Measurements from ENCODE around the gene SERTAD4. TPM values are rescaled to one million over a fixed set of nuclear protein-coding genes. Genes with fewer than 3 reads are reported as not detected.
A peak's percentile ranks its signal among the peaks of the same experiment; 100 is the strongest.

The SERTAD4 gene
- total RNA-seq, 1 donor from 2014 or later: 3.4 TPM

DNA sequence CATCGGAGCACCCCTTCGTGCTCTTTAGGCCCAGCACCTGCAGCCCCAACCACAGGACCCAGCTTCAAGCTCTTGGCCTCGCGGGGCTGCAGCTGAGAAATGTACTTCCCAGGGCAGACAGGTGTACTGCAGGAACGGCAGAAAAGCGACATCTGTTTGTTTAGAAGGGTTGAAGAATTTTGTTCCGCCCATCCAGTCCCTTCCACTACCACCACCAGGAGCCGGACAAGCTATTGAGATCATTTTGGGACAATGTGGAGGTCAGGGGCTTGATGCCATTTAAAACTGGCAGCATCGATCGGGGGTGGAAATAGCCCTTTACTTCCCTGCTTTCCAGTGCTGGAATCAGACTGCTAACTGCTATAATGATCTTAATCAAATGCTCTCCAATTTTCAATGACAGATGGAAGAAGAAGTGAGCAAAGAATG is 1.7 kb downstream of the SERTAD4 start:
- intact Hi-C loops (cut with DNase I): no loop called here
- Histone ChIP-seq H3K27ac (peak overlapping the region; percentile 76), H3K9me3 (no peaks in the 10 kb centered on the region), H3K36me3 (no peaks in the 10 kb centered on the region), H3K4me1 (peaks cover 15% of the 10 kb centered on the region), H3K4me3 (peak overlapping the region; percentile 63), H3K27me3 (peaks cover 3% of the 10 kb centered on the region)
- DNase-seq (no peak), ATAC-seq (no peak)
- TF ChIP-seq, protein P1, sequence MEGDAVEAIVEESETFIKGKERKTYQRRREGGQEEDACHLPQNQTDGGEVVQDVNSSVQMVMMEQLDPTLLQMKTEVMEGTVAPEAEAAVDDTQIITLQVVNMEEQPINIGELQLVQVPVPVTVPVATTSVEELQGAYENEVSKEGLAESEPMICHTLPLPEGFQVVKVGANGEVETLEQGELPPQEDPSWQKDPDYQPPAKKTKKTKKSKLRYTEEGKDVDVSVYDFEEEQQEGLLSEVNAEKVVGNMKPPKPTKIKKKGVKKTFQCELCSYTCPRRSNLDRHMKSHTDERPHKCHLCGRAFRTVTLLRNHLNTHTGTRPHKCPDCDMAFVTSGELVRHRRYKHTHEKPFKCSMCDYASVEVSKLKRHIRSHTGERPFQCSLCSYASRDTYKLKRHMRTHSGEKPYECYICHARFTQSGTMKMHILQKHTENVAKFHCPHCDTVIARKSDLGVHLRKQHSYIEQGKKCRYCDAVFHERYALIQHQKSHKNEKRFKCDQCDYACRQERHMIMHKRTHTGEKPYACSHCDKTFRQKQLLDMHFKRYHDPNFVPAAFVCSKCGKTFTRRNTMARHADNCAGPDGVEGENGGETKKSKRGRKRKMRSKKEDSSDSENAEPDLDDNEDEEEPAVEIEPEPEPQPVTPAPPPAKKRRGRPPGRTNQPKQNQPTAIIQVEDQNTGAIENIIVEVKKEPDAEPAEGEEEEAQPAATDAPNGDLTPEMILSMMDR (IDR thresholded peaks at IDR 0.05): no peak

DNA sequence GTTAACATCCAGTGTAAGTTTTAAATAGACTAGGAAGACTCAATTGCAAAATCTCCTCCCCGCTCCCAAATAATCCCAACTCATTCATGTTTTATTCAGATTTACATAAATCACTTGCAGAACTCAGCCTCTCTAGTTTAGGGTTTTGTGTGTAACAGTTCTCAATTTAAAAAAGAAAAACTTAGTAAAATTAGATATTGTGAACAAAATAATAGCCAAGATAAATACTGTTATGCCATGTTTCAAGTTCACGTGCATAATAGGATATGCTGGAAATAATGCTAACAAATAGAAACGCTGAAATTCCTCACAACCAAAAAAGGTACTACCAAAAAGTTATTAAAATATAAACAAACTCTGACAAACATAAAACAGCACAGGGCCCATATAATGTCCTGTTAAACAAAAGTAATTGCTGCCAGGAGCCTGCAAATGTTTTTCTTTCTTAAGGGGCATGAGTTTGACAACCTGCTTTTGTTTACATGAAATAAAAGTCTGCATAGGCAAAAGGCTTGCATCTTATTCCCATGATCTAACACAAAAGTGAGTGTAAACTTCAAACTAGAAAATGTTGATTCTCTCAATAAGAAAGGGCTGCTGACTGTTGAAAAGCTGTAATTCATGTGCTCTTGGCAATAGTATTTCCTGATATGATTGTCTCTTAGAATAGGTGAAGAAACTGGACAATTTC is 2.9 kb downstream of the SERTAD4 start:
- Histone ChIP-seq H3K4me1 (peaks cover 25% of the 10 kb centered on the region), H3K27me3 (peaks cover under 1% of the 10 kb centered on the region), H3K9me3 (no peaks in the 10 kb centered on the region), H3K36me3 (no peaks in the 10 kb centered on the region), H3K27ac (no peak overlapping the region), H3K4me3 (no peak overlapping the region)
- ATAC-seq (no peak), DNase-seq (no peak)
- intact Hi-C loops (cut with DNase I): no loop called here
- TF ChIP-seq, protein P1 (IDR thresholded peaks at IDR 0.05): no peak

DNA sequence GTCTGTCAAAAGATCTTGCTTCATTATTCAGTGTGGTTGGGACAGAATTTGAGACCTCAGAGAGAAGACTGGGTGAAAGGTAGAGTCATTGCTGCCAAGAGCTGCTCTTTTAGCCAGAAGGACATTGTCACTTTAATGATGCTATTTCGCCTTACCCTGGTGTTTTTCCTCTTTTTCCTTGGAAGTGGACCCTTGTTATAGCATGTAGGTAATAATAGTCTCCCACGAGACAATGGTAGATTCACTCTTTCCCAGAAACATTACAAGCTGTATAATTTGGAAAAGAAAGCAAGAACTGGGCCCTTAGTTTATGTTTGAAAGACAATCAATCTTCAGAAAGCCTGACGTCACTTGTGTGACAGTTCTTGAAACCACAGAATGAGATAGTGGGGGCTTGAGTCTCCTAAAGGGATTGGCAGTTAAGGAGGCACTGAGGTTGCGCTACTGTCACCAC is 3.8 kb downstream of the SERTAD4 start:
- intact Hi-C loops (cut with DNase I): no loop called here

DNA sequence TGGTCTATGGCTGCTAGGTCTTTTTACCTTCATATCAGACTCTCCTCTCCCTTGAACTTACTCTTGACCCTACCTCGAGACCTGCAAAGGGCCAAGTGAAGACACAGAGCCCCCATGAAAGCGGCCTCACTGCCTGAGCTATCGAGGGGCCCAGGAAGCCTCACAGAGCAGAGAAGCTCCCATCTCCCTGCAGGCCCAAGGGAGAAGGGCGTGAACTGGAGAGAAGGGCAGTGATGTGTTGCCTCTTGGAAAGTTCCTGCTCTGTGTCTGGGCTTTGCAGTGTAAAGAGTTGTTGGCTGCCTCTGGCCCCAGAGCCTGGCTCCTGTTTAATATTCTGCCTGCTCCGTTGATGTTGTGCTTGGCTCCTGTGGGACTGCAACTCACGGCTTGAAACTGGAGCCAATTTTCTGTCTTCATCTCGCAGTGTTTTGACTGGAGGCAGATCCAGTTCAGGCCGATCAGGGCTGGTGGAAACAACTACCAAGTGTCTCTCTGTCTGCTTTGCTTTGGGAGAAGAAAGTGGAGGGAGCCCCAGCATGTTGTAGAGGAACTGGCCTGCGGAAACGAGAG is 4.3 kb downstream of the SERTAD4 start:
- Histone ChIP-seq H3K9me3 (no peaks in the 10 kb centered on the region), H3K36me3 (no peaks in the 10 kb centered on the region), H3K4me1 (peaks cover 25% of the 10 kb centered on the region), H3K4me3 (no peak overlapping the region), H3K27me3 (no peaks in the 10 kb centered on the region), H3K27ac (peak overlapping the region; percentile 3)
- intact Hi-C loops (cut with DNase I): no loop called here
- ATAC-seq (no peak), DNase-seq (no peak)
- TF ChIP-seq, protein P1 (IDR thresholded peaks at IDR 0.05): no peak

More for the DNA sequence above, 3.8 kb downstream of the SERTAD4 start:
- no peaks in the 10 kb centered on the region for H3K36me3 ChIP-seq
- peak overlapping the region; percentile 3 for H3K27ac ChIP-seq
- H3K4me1 ChIP-seq: peaks cover 25% of the 10 kb centered on the region
- ATAC-seq (no peak), DNase-seq (no peak)
- no peaks in the 10 kb centered on the region for H3K9me3 ChIP-seq
- H3K4me3 ChIP-seq: no peak overlapping the region
- TF ChIP-seq, protein P1 (IDR thresholded peaks at IDR 0.05): no peak
- H3K27me3 ChIP-seq: no peaks in the 10 kb centered on the region

DNA sequence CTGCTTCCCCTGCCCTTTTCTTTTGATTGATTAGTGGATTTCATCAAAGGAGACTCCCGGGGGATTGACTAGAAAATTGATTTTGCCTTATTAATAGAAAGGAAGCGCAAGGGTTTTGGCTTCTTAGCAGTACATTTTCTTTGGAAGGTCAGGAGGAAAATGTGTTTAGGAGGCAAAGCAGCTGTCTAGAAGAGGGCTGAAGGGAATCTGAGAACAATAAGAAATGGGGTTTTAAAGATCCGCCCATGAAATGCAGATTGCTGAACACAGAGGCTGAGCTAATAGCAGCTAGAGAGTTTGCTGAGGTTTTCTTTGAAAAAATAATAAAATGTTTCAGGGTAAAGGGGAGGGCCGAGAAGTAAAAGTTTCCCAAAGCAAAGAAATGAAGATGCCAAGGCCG is 4.9 kb downstream of the SERTAD4 start:
- H3K27ac ChIP-seq: peak overlapping the region; percentile 3
- TF ChIP-seq, protein P1 (IDR thresholded peaks at IDR 0.05): no peak
- no peak overlapping the region for H3K4me3 ChIP-seq
- intact Hi-C loops (cut with DNase I): no loop called here
- DNase-seq (no peak), ATAC-seq (no peak)
- H3K27me3 ChIP-seq: no peaks in the 10 kb centered on the region
- peaks cover 21% of the 10 kb centered on the region for H3K4me1 ChIP-seq
- H3K9me3 ChIP-seq: no peaks in the 10 kb centered on the region
- H3K36me3 ChIP-seq: no peaks in the 10 kb centered on the region
